Smooth muscle cell (in vitro differentiated cells): ENCODE results near the gene BAMBI. TPM values are rescaled to one million over a fixed set of nuclear protein-coding genes. Genes with fewer than 3 reads are reported as not detected.

Source experiments
- DNase-seq: peaks from one replicate; lab custom pipeline; 2025; ENCODE audit not compliant: unreplicated experiment; lab: John Stamatoyannopoulos, UW
- H2AFZ ChIP-seq: fragments of 200-600 bp; sonication (generic); 2 replicates; pipeline ENCODE4 v1.6.0; 2016; ENCODE audit warnings: antibody characterized with exemption, low read depth, mild to moderate bottlenecking
- H3F3A ChIP-seq: fragments of 200-600 bp; sonication (generic); 2 replicates; pipeline ENCODE4 v1.6.0; 2017; ENCODE audit warnings: antibody characterized with exemption, low read depth
- H3K27ac ChIP-seq: fragments of 200-600 bp; sonication (generic); 2 replicates; pipeline ENCODE4 v1.5.1; 2016; ENCODE audit warnings: low read depth, mild to moderate bottlenecking
- H3K27me3 ChIP-seq: fragments of 200-600 bp; sonication (generic); 2 replicates; pipeline ENCODE4 v1.6.1; 2016; ENCODE audit warnings: low read depth, mild to moderate bottlenecking
- H3K36me3 ChIP-seq: fragments of 200-600 bp; sonication (generic); 2 replicates; pipeline ENCODE4 v1.5.1; 2016; ENCODE audit warnings: low read depth
- H3K4me1 ChIP-seq: fragments of 200-600 bp; sonication (generic); 2 replicates; pipeline ENCODE4 v1.5.1; 2016; ENCODE audit warnings: low read depth
- H3K4me2 ChIP-seq: fragments of 200-600 bp; sonication (generic); 2 replicates; pipeline ENCODE4 v1.6.0; 2016; ENCODE audit warnings: mild to moderate bottlenecking
- H3K4me3 ChIP-seq: fragments of 200-600 bp; sonication (generic); 2 replicates; pipeline ENCODE4 v1.5.1; 2016; ENCODE audit warnings: mild to moderate bottlenecking
- H3K79me2 ChIP-seq: fragments of 200-600 bp; sonication (generic); 2 replicates; pipeline ENCODE4 v1.6.0; 2016; ENCODE audit warnings: low read depth, mild to moderate bottlenecking
- H3K9ac ChIP-seq: fragments of 200-600 bp; sonication (generic); 2 replicates; pipeline ENCODE4 v1.6.0; 2016; ENCODE audit warnings: low read depth
- H3K9me3 ChIP-seq: fragments of 200-600 bp; sonication (generic); replicated peaks from 2 replicates; pipeline ENCODE4 v1.5.1; 2016; ENCODE audit warnings: low read depth
- H4K20me1 ChIP-seq: fragments of 200-600 bp; sonication (generic); 2 replicates; pipeline ENCODE4 v1.6.0; 2016; ENCODE audit warnings: low read depth
- CTCF ChIP-seq: fragments of 200-600 bp; sonication (generic); IDR thresholded peaks from 2 replicates; pipeline ENCODE4 v1.5.1; 2017; ENCODE audit warnings: borderline replicate concordance, mild to moderate bottlenecking, antibody characterized with exemption; ENCODE audit not compliant: insufficient read depth, poor library complexity, severe bottlenecking
- WGBS: methylation state at CpG from one replicate; pipeline ENCODE4 v1.1.7; 2016; ENCODE audit warnings: low lambda C conversion rate; 5-methylcytosine and 5-hydroxymethylcytosine counted together
- polyA plus RNA-seq: library from polyadenylated mRNA; unstranded; fragments of >200 nt; fragmentation: Nextera tagmentation; extraction: Ambion mirVana; gene quantifications from 2 replicates; pipeline ENCODE4 v1.2.1, GENCODE V29; 2016
- total RNA-seq: library from RNA; depleted of rRNA; stranded (reverse); fragments of >200 nt; gene quantifications from 2 replicates; pipeline ENCODE4 v1.2.3, GENCODE V29; 2014

Gene BAMBI
- total and polyA plus RNA-seq, 2 experiments from 2014 or later: 648 to 878 TPM

GRCh38 chr10:28715246-28715645 is 37.9 kb downstream of the BAMBI start:
- Histone ChIP-seq H2AFZ (no peak overlapping the region), H3K27ac (no peak overlapping the region), H3K36me3 (no peaks in the 10 kb centered on the region), H3K4me2 (no peak overlapping the region), H3F3A (peaks cover 12% of the 10 kb centered on the region), H4K20me1 (no peaks in the 10 kb centered on the region), H3K9me3 (no peaks in the 10 kb centered on the region), H3K27me3 (no peaks in the 10 kb centered on the region), H3K79me2 (no peaks in the 10 kb centered on the region), H3K4me3 (no peak overlapping the region), H3K9ac (no peak overlapping the region), H3K4me1 (no peaks in the 10 kb centered on the region)
- TF ChIP-seq CTCF: no peak
- WGBS: 44% methylated on average over 4 of the region's 4 CpGs
- DNase-seq: no peak

- Histone ChIP-seq H2AFZ (no peak overlapping the region), H3K79me2 (no peaks in the 10 kb centered on the region), H3K4me1 (no peaks in the 10 kb centered on the region), H3K27ac (no peak overlapping the region), H3K27me3 (no peaks in the 10 kb centered on the region), H4K20me1 (no peaks in the 10 kb centered on the region), H3K9ac (no peak overlapping the region), H3K36me3 (no peaks in the 10 kb centered on the region), H3K4me2 (no peak overlapping the region), H3F3A (peaks cover 7% of the 10 kb centered on the region), H3K4me3 (no peak overlapping the region), H3K9me3 (no peaks in the 10 kb centered on the region)
- WGBS: 70% methylated on average over 2 of the region's 2 CpGs
- no peak for DNase-seq
- no peak for TF ChIP-seq CTCF
Measured at GRCh38 chr10:28715757-28716156, 38.4 kb downstream of the BAMBI start.

GRCh38 chr10:28716748-28717147 is 39.4 kb downstream of the BAMBI start:
- H3K9ac ChIP-seq: no peak overlapping the region
- H3K4me1 ChIP-seq: peaks cover 8% of the 10 kb centered on the region
- TF ChIP-seq CTCF: no peak
- WGBS: 100% methylated on average over 1 of the region's 1 CpG
- no peaks in the 10 kb centered on the region for H3K9me3 ChIP-seq
- no peak overlapping the region for H2AFZ ChIP-seq
- H3K79me2 ChIP-seq: no peaks in the 10 kb centered on the region
- H3K27ac ChIP-seq: no peak overlapping the region
- H3K36me3 ChIP-seq: no peaks in the 10 kb centered on the region
- no peaks in the 10 kb centered on the region for H3K27me3 ChIP-seq
- no peak overlapping the region for H3K4me3 ChIP-seq
- H3F3A ChIP-seq: peaks cover 5% of the 10 kb centered on the region
- no peak overlapping the region for H3K4me2 ChIP-seq
- H4K20me1 ChIP-seq: no peaks in the 10 kb centered on the region
- no peak for DNase-seq

- Histone ChIP-seq H3K9me3 (no peaks in the 10 kb centered on the region), H3K27ac (no peak overlapping the region), H3K4me1 (peaks cover 13% of the 10 kb centered on the region), H3K27me3 (no peaks in the 10 kb centered on the region), H3K36me3 (no peaks in the 10 kb centered on the region), H3K79me2 (no peaks in the 10 kb centered on the region), H3K4me2 (no peak overlapping the region), H3F3A (peaks cover 5% of the 10 kb centered on the region), H3K4me3 (no peak overlapping the region), H3K9ac (no peak overlapping the region), H2AFZ (no peak overlapping the region), H4K20me1 (no peaks in the 10 kb centered on the region)
- no peak for TF ChIP-seq CTCF
- no peak for DNase-seq
- WGBS: 91% methylated on average over 3 of the region's 3 CpGs
Measured at GRCh38 chr10:28717656-28718201, 40.4 kb downstream of the BAMBI start.
